Smooth muscle cell (in vitro differentiated cells): ENCODE data around the gene KRTAP5-9. TPM values are rescaled to one million over a fixed set of nuclear protein-coding genes. Genes with fewer than 3 reads are reported as not detected.

Source experiments
- DNase-seq: peaks from one replicate; lab custom pipeline; 2025; ENCODE audit not compliant: unreplicated experiment; lab: John Stamatoyannopoulos, UW
- H2AFZ ChIP-seq: fragments of 200-600 bp; sonication (generic); 2 replicates; pipeline ENCODE4 v1.6.0; 2016; ENCODE audit warnings: antibody characterized with exemption, low read depth, mild to moderate bottlenecking
- H3F3A ChIP-seq: fragments of 200-600 bp; sonication (generic); 2 replicates; pipeline ENCODE4 v1.6.0; 2017; ENCODE audit warnings: antibody characterized with exemption, low read depth
- H3K27ac ChIP-seq: fragments of 200-600 bp; sonication (generic); 2 replicates; pipeline ENCODE4 v1.5.1; 2016; ENCODE audit warnings: low read depth, mild to moderate bottlenecking
- H3K27me3 ChIP-seq: fragments of 200-600 bp; sonication (generic); 2 replicates; pipeline ENCODE4 v1.6.1; 2016; ENCODE audit warnings: low read depth, mild to moderate bottlenecking
- H3K36me3 ChIP-seq: fragments of 200-600 bp; sonication (generic); 2 replicates; pipeline ENCODE4 v1.5.1; 2016; ENCODE audit warnings: low read depth
- H3K4me1 ChIP-seq: fragments of 200-600 bp; sonication (generic); 2 replicates; pipeline ENCODE4 v1.5.1; 2016; ENCODE audit warnings: low read depth
- H3K4me2 ChIP-seq: fragments of 200-600 bp; sonication (generic); 2 replicates; pipeline ENCODE4 v1.6.0; 2016; ENCODE audit warnings: mild to moderate bottlenecking
- H3K4me3 ChIP-seq: fragments of 200-600 bp; sonication (generic); 2 replicates; pipeline ENCODE4 v1.5.1; 2016; ENCODE audit warnings: mild to moderate bottlenecking
- H3K79me2 ChIP-seq: fragments of 200-600 bp; sonication (generic); 2 replicates; pipeline ENCODE4 v1.6.0; 2016; ENCODE audit warnings: low read depth, mild to moderate bottlenecking
- H3K9ac ChIP-seq: fragments of 200-600 bp; sonication (generic); 2 replicates; pipeline ENCODE4 v1.6.0; 2016; ENCODE audit warnings: low read depth
- H3K9me3 ChIP-seq: fragments of 200-600 bp; sonication (generic); replicated peaks from 2 replicates; pipeline ENCODE4 v1.5.1; 2016; ENCODE audit warnings: low read depth
- H4K20me1 ChIP-seq: fragments of 200-600 bp; sonication (generic); 2 replicates; pipeline ENCODE4 v1.6.0; 2016; ENCODE audit warnings: low read depth
- WGBS: methylation state at CpG from one replicate; pipeline ENCODE4 v1.1.7; 2016; ENCODE audit warnings: low lambda C conversion rate; 5-methylcytosine and 5-hydroxymethylcytosine counted together
- polyA plus RNA-seq: library from polyadenylated mRNA; unstranded; fragments of >200 nt; fragmentation: Nextera tagmentation; extraction: Ambion mirVana; gene quantifications from 2 replicates; pipeline ENCODE4 v1.2.1, GENCODE V29; 2016
- total RNA-seq: library from RNA; depleted of rRNA; stranded (reverse); fragments of >200 nt; gene quantifications from 2 replicates; pipeline ENCODE4 v1.2.3, GENCODE V29; 2014
- TF ChIP-seq, protein P1 (sequence below): fragments of 200-600 bp; sonication (generic); IDR thresholded peaks from 2 replicates; pipeline ENCODE4 v1.5.1; 2017; ENCODE audit warnings: borderline replicate concordance, mild to moderate bottlenecking, antibody characterized with exemption; ENCODE audit not compliant: insufficient read depth, poor library complexity, severe bottlenecking

The KRTAP5-9 gene
- total and polyA plus RNA-seq, 2 experiments from 2014 or later = not detected

DNA sequence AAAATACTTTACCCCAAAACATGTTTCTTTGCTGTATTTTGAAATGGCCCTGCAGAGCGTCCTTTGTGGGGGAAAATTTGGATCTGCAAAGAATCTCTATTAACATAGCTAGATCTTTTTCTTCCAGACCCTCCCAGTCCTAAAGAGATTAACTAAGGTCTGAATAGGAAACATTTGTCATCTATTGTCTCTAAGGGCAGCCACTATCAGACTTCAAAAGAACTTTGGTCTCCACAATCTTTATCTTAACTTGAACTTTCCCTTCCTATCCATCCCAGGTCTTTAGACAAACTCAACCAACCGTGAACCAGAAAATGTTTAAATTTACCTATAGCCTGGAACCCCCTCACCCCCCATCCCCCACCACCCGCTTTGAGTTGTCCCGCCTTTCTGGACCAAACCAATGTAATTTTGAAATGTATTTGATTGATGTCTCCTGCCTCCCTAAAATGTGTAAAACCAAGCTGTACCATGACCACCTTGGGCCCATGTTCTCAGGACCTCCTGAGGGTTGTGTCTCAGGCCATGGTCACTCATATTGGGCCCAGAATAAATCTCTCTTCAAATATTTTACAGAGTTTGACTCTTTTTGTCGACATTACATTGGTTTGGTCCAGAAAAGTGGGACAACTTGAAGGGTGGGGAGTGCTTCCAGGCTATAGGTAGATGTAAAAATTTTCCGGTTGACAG, 3.5 kb upstream of the KRTAP5-9 start:
- Histone ChIP-seq H3K4me1 (no peaks in the 10 kb centered on the region), H3K4me2 (no peak overlapping the region), H3K27ac (no peak overlapping the region), H3K9me3 (no peaks in the 10 kb centered on the region), H3K79me2 (no peaks in the 10 kb centered on the region), H3K27me3 (peaks cover 5% of the 10 kb centered on the region), H3K9ac (no peak overlapping the region), H4K20me1 (no peaks in the 10 kb centered on the region), H3K36me3 (no peaks in the 10 kb centered on the region), H3F3A (no peaks in the 10 kb centered on the region), H2AFZ (no peak overlapping the region), H3K4me3 (no peak overlapping the region)
- TF ChIP-seq, protein P1, sequence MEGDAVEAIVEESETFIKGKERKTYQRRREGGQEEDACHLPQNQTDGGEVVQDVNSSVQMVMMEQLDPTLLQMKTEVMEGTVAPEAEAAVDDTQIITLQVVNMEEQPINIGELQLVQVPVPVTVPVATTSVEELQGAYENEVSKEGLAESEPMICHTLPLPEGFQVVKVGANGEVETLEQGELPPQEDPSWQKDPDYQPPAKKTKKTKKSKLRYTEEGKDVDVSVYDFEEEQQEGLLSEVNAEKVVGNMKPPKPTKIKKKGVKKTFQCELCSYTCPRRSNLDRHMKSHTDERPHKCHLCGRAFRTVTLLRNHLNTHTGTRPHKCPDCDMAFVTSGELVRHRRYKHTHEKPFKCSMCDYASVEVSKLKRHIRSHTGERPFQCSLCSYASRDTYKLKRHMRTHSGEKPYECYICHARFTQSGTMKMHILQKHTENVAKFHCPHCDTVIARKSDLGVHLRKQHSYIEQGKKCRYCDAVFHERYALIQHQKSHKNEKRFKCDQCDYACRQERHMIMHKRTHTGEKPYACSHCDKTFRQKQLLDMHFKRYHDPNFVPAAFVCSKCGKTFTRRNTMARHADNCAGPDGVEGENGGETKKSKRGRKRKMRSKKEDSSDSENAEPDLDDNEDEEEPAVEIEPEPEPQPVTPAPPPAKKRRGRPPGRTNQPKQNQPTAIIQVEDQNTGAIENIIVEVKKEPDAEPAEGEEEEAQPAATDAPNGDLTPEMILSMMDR = no peak
- DNase-seq = no peak
- 84% methylated on average over 6 of the region's 6 CpGs for WGBS

DNA sequence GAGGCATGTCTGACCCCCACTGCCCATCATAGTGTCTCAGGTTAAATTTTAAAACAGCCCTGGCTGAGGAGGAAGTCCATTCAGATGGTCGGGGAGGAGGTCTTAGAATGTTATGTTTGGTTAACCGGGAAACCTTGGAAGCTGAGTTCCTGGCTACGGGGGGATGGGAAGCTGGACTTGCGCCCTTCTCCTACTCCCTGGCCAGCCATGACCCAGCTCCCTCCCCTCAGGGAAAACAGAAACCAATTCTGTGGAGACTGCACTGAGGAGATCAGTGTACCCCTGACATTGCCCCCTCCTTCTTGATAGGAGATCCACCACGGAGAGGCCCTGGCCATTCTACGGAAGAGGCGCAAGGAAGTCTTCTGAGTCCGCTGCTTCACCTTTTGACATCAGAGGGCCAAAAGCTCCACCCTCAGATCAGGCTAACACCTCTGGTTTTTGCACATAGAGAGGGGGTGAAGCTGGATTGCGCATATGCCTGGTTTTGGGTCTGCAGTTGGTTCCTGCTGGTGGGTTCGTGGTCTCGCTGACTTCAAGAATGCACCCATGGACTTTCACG, 2.7 kb upstream of the KRTAP5-9 start:
- H3K4me2 ChIP-seq = no peak overlapping the region
- no peaks in the 10 kb centered on the region for H4K20me1 ChIP-seq
- no peak for DNase-seq
- H3F3A ChIP-seq = no peaks in the 10 kb centered on the region
- H3K79me2 ChIP-seq = no peaks in the 10 kb centered on the region
- H3K4me1 ChIP-seq = no peaks in the 10 kb centered on the region
- no peak overlapping the region for H2AFZ ChIP-seq
- peaks cover 5% of the 10 kb centered on the region for H3K27me3 ChIP-seq
- TF ChIP-seq, protein P1 = no peak
- no peak overlapping the region for H3K27ac ChIP-seq
- no peak overlapping the region for H3K4me3 ChIP-seq
- 94% methylated on average over 12 of the region's 12 CpGs for WGBS
- H3K36me3 ChIP-seq = no peaks in the 10 kb centered on the region
- no peaks in the 10 kb centered on the region for H3K9me3 ChIP-seq
- no peak overlapping the region for H3K9ac ChIP-seq

DNA sequence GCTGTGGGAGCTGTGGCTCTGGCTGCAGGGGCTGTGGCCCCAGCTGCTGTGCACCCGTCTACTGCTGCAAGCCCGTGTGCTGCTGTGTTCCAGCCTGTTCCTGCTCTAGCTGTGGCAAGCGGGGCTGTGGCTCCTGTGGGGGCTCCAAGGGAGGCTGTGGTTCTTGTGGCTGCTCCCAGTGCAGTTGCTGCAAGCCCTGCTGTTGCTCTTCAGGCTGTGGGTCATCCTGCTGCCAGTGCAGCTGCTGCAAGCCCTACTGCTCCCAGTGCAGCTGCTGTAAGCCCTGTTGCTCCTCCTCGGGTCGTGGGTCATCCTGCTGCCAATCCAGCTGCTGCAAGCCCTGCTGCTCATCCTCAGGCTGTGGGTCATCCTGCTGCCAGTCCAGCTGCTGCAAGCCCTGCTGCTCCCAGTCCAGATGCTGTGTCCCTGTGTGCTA, 514 bp downstream of the KRTAP5-9 start:
- Histone ChIP-seq H3K79me2 (no peaks in the 10 kb centered on the region), H3K4me3 (no peak overlapping the region), H3K27ac (no peak overlapping the region), H3K4me1 (no peaks in the 10 kb centered on the region), H3K27me3 (peaks cover 5% of the 10 kb centered on the region), H3F3A (no peaks in the 10 kb centered on the region), H3K9me3 (no peaks in the 10 kb centered on the region), H2AFZ (no peak overlapping the region), H4K20me1 (no peaks in the 10 kb centered on the region), H3K4me2 (no peak overlapping the region), H3K36me3 (no peaks in the 10 kb centered on the region), H3K9ac (no peak overlapping the region)
- TF ChIP-seq, protein P1 = no peak
- DNase-seq = no peak
- 82% methylated on average over 5 of the region's 5 CpGs for WGBS

DNA sequence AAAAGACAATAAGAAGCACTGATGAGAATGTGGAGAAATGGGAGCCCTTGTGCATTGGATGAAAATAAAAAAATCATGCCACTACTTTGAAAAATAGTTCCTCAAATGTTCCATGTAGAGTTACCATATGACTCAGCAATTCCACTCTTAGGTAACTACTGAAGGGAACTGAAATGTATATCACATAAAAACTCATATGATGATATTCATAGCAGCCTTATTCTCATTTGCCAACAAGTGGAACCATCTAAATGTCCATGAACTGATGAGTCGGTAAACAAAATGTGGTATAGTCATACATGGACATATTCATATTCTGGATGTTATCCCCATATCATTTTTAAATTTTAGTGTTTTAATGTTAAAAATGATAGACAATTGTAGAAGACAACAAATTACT, 3.5 kb downstream of the KRTAP5-9 start:
- no peaks in the 10 kb centered on the region for H3K79me2 ChIP-seq
- H3K4me2 ChIP-seq = no peak overlapping the region
- H3K4me1 ChIP-seq = no peaks in the 10 kb centered on the region
- no peak overlapping the region for H2AFZ ChIP-seq
- H3K36me3 ChIP-seq = no peaks in the 10 kb centered on the region
- H3K9me3 ChIP-seq = no peaks in the 10 kb centered on the region
- no peak overlapping the region for H3K4me3 ChIP-seq
- no peak overlapping the region for H3K9ac ChIP-seq
- TF ChIP-seq, protein P1 = no peak
- H3K27me3 ChIP-seq = peaks cover 5% of the 10 kb centered on the region
- WGBS = 98% methylated on average over 1 of the region's 1 CpG
- H4K20me1 ChIP-seq = no peaks in the 10 kb centered on the region
- no peaks in the 10 kb centered on the region for H3F3A ChIP-seq
- no peak overlapping the region for H3K27ac ChIP-seq
- no peak for DNase-seq
